NK-92 (cell line): ENCODE data around the gene MS4A10.
"Not testable (repeated sequence)": the region's sequence is repeated elsewhere in the genome, so short reads cannot be mapped to it uniquely, and the experiment has no call there.

Experiments
- DNase-seq: peaks from one replicate; lab custom pipeline; 2025; ENCODE audit not compliant: unreplicated experiment; lab: John Stamatoyannopoulos, UW

The MS4A10 gene

DNA sequence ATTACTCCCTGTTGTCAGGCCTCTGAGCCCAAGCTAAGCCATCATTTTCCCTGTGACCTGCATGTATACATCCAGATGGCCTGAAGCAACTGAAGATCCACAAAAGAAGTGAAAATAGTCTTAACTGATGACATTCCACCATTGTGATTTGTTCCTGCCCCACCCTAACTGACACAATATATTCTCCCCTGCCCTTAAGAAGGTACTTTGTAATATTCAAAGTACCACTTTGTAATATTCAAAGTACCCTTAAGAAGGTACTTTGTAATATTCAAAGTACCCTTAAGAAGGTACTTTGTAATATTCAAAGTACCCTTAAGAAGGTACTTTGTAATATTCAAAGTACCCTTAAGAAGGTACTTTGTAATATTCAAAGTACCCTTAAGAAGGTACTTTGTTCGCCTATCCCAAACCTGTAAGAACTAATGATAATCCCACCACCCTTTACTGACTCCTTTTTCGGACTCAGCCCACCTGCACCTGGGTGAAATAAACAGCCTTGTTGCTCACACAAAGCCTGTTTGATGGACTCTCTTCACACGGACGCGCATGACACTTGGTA, 38.7 kb downstream of the MS4A10 start:
- not testable (repeated sequence) for DNase-seq

DNA sequence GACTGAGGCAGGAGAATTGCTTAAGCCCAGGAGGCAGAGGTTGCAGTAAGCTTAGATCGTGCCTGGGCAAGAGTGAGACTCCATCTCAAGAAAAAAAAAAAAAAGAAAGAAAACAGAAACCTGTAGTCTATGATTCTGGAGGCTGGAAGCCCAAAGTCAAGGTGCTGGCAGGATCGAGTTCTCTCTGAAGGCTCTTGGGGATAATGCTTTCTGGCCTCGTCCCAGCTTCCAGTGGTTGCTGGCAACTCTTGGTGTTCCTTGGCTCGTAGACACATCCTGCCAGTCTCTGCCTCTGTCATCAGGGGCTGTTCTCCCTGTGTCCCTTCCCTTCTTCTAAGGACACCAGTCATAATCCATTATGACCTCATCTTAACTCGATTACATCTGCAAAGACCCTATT, 40.0 kb downstream of the MS4A10 start:
- DNase-seq: no peak

DNA sequence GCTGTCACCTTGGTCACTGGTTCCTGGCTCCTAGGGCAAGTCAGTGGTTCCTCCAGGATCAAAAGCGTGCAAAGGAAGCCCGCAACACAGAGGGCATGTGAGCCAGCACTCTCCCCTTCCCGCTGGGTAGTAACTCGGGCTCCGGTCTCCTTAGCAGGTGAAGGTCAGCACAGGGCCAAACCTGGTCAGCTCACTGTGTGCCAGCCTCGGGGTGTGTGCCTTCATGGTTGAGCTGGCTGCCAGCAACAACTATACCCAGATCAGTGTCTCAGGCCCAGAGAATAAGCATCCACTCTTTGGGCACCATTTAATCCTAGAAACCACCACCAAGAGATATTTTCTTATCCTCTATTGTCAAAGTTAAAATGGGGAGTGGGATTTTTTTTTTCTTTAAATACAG, 40.7 kb downstream of the MS4A10 start:
- DNase-seq: no peak

DNA sequence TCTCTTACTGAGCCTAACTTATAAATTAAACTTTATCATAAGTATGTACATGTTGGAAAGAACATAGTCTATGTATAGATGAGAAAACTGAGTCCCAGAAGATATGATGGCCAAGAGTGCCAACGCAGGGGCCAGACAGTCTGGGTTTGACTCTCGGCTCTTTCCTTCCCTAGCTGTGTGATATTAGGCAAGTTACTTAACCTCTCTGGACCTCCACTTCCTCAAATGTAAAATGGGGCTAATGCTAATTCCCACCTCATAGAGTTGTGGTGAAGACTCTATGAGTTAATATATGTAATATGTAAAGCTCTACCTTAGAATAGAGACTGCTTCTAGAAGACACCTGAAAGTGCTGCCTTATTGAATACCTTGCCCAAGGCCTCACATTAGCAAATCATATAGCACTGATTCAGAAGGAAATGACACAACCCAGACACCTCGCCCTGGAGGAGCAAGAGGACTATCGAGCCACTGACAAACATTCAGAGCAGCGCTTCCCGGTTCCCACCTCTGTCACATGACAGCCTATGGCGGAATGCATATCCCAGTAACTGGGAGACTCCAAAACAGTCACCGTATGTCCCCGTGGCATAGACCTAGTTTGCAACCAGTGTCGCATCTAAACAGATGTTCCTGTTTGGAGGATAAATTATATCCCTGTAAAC, 45.5 kb downstream of the MS4A10 start:
- no peak for DNase-seq

DNA sequence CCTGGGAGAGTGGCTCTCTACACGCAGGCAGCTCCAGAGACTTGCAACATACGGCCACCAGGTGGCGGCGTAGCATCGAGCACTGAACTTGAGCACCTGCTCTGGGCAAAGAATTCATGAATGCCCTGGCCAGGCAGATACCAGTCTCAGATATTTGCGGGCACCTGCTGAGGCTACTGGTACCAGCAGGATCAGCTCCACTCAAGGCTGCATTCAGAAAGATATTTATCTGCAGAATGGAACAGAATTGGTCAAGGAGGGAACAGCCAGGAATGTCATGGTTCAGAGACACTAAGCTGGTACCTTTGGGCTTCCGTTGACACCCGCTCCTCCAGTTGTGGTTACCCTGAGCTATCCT, 46.0 kb downstream of the MS4A10 start:
- DNase-seq: no peak

DNA sequence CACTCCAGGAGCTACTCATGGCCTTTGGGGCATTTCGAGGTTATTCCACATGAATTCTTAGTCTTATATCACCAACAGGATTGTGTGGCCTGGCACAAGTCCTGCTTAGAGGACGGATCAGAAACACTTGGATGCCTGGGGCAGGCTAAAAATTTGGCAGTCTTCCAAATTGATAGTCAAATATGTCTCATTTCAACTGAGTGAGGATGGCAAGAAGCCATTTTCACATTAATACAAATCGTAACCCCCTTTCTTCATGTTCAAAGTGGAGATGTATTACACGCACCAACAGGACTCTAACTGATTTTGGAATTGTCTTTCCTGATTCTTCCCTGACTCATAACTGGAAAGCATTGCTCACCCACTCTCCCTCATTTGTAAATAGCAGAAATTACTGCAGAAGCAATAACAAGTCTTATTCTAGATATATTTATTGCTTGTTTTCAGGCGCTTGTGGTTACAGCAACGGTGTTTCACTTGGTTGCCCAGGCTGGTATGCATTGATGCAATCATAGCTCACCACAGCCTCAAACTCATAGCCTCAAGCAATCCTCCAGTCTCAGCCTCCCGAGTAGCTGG, 46.5 kb downstream of the MS4A10 start:
- DNase-seq: no peak

DNA sequence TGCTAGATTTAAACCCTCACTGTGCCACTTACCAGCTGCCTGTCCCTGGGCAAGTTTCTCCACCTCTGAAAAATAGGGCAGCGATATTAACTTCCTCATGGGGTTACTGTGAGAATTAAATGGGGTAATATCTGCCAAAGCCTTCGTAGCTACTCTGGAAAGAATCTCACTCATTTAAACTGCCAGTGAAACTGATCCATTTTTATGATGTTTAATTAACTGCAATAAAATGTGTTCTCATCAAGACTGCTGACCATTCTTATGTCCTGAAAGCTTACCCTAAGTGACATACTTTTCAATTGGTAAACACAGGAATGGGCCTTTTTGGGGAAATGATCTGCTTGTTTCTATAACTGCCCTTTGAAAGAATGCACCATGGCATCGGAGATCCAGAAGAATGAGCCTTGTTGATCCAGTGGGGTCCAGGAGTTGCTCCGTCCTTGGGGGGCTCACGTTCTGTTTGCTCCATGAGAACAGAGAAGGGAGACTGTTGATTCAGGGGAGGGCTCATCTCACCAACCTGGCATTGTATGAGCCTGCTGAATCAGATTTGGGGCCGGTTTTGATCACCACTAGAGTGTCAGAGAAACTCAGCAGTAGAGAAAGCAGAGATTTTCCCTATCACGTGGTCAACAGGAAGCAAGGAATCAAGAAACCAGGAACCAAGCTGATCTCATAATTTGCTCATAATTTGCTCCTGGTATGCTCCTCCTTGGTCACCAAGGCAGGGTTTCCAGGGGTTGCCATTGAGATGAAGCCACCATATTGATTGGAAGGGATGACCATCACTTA, 49.8 kb downstream of the MS4A10 start:
- DNase-seq: no peak

DNA sequence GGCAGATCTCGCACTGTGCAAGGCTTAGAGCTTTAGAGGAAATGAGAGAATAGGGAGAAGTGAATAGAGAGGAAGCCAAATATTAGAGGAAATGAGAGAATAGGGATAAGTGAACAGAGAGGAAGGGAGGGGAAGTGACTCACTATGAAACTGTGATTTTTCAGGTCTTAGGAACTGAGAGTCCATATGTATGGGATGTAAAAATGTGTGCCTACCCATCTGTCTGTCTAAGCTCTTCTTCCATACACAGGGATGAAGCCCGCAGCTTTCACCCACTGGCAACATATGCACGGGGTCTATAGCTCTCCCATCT, 50.4 kb downstream of the MS4A10 start:
- no peak for DNase-seq

DNA sequence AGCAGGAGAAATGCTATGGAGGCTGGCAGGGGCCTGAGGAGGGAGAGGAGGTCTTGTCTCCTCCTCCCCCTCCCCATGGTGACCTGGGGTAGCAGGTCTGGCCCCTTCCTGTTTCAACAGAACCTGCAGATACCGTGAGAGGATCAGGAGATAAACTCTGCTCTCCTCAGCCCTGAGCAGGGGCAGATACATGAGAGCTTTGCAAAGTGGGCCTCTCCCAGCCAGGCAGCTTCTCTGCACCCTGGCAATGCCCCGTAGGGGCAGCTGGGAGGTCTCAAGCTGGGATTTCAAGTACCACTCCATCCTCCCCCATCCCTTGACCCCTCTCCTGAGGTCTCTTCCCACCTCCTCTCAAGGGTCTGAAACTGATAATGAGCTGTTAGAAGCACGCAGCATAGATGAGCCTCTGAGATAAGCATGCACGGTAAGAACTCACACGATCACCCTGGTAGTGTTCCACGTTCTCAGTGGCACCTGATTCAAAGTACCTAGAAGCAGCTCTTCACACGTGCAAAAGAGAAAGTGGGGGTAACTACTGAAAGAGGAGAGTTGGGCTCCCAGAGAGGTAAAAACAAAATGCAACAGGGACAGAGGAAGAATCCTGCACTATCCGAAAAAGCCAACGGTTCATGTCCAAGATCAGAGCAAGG, 51.9 kb downstream of the MS4A10 start:
- no peak for DNase-seq

DNA sequence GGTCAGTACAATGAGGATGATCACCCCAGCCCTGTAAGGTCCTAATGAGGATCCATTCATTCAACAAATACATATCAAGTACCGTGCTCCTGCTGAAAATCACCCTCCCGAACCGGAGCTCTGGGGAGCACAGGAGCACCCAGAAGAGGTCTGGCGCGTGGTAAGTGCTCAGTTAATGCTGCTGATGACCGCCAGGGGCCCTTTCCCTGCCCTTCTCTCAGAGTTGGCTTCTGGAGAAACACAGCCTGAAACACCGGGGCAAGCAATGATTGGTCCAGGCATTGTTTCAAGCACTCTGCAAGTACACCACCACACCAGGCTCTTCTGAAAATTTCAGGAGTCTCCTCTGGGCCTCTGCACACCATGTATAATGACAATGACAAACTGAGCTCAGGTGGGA, 53.0 kb downstream of the MS4A10 start:
- DNase-seq: no peak

DNA sequence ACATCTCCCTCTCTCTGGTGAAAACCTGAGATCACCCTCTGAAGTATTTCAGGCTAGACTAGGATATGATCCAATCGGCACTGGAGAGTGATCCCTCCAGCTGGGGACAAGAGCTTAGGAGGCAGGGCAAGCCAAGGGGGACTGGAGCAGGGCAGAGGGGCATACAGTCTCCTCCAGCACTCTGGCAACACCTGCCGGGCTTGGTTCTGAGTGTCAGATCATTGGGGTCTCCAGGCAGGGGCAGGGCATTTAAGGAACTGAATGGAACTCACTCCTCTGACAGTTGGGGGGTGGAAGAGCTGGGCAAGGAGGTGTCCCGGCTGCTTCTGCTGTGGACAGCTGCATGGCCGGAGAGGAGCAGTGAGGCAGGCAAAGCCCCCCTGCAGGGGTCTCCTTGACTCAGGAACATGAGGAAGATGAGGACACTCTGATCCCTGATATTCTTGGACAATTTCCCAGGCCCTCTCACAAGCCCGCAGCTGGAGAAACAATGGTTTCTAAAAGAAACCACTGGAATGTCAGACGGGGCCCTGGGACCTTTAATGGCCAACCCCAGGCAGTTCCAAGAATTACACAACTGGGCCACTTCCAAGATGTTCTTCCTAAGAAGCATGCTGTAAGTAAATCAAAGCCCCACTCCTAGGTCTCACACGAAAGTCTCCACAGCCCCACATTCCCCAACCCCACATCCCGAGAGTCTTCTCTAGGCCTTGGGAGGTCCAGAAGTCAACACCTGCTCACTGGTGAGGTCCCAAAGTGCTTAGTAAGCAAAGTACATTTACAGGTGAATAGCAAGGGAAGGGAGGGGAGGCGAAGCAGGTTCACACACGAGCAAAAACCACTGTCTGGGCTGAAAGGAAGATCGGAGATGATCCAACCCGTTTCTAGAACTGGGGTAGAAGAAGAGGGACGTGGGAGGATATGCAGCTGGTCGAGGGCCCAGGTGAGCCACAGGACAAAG, 55.6 kb downstream of the MS4A10 start:
- no peak for DNase-seq

DNA sequence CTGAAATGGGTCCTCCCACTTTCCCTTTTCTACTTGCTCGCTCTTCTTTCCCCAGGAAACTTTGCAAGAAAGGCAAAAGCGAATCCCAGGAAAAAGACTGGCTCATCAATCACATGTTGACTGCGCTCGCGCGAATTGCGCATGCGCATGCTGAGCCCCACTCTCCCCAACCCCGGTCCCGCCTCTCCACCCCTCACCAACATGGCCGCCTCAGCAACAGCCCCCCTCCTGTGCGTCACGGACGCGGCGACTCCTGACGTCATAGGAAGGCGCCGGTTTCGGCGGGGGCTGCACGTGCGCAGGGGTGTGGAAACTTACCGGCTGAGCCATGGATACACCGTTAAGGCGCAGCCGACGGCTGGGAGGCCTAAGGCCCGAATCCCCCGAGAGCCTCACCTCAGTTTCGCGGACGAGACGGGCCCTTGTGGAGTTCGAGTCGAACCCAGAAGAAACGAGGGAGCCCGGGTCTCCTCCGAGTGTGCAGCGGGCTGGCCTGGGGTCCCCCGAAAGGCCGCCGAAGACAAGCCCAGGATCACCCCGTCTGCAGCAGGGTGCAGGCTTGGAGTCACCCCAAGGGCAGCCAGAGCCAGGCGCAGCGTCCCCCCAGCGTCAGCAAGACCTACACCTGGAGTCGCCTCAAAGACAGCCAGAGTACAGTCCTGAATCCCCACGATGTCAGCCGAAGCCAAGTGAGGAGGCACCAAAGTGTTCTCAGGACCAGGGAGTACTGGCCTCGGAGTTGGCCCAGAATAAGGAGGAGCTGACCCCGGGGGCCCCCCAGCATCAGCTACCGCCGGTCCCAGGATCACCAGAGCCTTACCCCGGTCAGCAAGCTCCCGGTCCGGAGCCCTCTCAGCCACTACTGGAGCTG, 56.9 kb downstream of the MS4A10 start, which contains the start of gene CCDC86:
Gene CCDC86 (plus strand): TSS at position 317 of the 871 bp plus-strand sequence. CDS start 12 bp downstream, at position 329.
- peak; percentile 83 for DNase-seq

DNA sequence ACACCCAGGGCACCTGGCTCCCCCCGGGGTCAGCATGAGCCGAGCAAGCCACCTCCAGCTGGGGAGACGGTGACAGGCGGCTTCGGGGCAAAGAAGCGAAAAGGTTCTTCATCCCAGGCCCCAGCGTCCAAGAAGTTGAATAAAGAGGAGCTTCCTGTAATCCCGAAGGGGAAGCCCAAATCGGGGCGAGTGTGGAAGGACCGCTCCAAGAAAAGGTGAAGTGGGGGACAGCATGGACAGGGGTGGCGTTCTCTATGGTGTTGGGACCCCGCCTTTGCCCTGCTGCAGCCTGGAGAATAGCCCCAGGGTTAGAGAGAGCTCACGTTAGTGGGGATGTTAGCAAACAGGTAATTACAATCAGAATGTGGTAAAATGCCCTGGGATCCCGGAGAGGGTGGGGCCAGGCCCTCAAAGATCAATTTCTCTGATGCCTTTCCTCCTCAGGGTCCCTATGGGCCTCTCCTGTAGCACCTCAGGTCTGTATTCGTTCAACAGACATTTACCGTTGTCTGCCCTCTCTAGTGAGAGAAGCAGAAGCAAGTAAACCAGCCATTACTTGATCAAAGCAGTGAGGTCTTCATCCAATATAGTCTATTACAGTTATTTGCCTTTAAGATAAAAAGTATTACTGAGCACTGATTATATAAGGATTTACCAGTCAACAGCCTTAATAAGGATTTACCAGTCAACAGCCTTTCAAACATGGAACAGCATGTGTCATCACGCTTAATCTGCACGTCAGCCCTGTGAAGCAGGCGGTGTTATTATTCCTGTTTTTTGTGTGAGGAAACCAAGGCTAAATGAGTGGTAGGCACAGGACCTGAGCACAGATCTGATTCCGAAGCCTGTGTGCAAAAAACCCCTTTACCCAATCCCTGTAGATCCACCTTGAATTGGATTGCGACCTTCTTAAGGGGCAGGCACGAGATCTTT, 57.8 kb downstream of the MS4A10 start:
- DNase-seq: no peak

DNA sequence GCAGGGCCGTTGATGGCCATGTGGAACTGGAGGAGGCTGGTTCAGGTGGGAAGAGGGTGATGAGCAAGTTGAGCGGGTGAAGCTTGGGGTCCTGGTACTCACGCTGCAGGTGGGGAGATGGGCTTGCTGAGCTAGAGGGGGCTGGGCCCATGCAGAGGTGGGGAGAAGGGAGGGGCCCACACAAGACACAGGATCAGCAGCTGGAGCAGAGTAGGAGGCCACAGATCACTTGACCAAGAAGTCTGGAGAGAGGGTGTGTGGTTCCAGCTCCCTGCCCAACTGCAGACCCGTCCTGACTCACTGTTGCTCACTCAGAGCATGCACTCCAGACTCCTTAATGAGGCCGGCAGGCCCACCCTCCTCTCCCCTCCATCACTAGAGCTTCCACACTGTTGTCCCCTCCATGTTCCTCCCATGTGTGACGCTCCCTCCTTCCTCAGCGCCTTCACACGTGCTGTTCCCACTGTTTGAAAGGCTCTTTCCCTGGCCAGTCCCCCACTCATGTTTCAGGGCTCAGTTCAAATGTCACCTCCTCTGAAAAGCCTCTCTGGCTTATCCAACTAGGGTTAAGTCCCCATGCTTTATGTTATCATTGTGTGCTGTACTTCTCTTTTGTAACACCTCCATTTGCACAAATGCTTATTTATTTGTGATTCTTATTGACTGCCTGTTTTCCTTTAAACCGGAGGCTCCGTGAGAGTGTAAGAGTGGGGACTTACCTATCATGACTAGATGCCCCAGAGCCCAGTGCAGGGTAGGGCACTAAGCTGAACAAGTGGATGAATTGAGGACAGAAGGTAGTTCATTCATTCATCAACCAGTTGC, 59.1 kb downstream of the MS4A10 start:
- no peak for DNase-seq

DNA sequence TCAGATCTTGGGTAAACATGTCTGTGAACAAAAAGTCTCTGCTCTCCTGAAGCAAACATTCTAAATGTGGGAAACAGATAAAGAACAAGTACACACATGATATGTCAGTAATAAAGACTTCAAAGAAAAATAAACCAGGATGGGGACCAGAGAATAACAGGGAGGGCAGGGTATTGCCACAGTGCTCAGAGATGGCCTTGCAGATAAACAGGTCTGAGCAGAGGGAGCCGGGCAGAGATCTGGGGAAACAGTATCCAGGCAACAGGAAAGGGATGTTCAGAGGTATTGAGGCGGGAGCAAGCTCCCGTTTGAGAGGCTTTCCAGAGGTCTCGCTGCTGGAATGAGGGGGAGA, 59.7 kb downstream of the MS4A10 start:
- DNase-seq: no peak

DNA sequence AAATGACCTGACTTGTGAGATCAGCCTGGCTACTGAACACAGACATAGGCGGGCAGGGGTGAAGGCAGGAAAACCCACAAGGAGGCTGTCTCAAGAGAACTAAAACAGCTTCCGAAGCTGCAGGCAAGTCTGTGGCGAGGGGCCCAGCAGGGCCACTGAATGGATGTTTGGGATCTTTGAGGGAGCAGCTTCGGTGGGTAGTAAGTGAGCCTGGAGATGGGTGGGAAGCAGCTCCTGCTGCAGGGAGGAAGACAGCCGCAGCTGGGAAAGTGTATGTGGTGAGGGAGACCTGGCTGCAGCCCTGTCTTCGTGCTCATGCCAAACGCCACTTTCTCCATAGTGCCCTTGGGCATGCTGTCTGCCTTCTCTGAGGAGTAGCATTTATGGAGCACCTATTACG, 60.2 kb downstream of the MS4A10 start:
- DNase-seq: no peak

DNA sequence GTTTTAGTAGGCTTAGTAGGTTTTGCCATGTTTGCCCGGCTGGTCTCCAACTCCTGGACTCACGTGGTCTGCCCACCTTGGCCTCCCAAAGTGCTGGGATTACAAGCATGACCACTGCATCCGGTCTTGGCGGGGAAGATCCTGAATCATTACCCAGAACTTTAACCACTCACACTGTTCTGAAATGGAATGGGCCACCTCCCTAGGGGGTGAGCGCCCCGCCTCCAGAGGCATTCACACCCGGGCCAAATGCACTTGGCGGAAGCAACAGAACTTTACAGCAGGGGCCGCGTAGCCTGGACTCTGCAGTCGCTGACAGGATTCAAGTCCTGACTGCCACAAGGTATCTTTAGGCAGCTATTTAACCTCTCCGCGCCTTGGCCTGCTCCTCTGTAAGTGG, 62.1 kb downstream of the MS4A10 start:
- DNase-seq: no peak

DNA sequence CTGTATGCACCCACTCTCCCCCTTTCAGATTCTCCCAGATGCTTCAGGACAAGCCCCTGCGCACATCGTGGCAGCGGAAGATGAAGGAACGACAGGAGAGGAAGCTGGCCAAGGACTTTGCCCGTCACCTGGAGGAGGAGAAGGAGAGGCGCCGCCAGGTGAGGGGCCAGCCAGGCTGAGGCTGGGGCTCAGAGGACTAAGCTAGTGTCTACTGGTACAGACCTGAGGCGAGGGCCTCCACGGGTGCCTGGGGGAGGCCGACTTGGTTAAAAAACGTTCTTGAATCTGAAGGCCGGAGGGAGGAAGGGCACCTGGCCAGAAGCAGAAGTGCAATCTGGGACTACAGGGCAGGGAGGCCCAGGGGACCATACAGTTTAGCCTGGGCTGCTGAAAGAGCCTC, 62.8 kb downstream of the MS4A10 start:
- no peak for DNase-seq
